Left cardiac atrium (tissue), 4 donors: ENCODE results near the gene FCRL2. TPM values are rescaled to one million over a fixed set of nuclear protein-coding genes. Genes with fewer than 3 reads are reported as not detected.

Experiments
- ATAC-seq, 2 donors: fragments of 200-7000 bp; cut with Tn5 transposase; one replicate each; pipeline ENCODE4 v1.9.1; 2020; ENCODE audit warnings: mild to moderate bottlenecking in 2 of 2, moderate library complexity in 2 of 2
- DNase-seq: peaks from one replicate; pipeline ENCODE4 v3.0.0-alpha.2; 2020
- intact Hi-C, 2 donors: fragments of 100-400 bp; cut with DNase I; formaldehyde crosslinking; loops; one replicate each; pipeline versions ENCODE4 v1.14.1 to v1.15.1; 2022 to 2023
- long read RNA-seq: library from polyadenylated mRNA; unstranded; transcript quantifications from one replicate; pipeline ENCODE4 v2.0.0, GENCODE V29; 2021
- total RNA-seq, 2 donors: library from RNA; stranded (reverse); fragmentation: NEBNext Ultra II Directional; extraction: Animal tissue kit (Norgen Biotek cat#: 25700); gene quantifications; one replicate each; pipeline ENCODE4 v1.2.1, GENCODE V29; 2021
- donor health status: DM: no; HTN: yes; CAD: no.
- donor health status: DM: no; HTN: yes; CAD: no; lungs with severe emphysema.
- donor health status: DM: yes; HTN: yes; CAD: no.
- donor health status: Dilated cardiomyopathy.

The FCRL2 gene
- total RNA-seq = not detected
- long read RNA-seq = 0 reads

DNA sequence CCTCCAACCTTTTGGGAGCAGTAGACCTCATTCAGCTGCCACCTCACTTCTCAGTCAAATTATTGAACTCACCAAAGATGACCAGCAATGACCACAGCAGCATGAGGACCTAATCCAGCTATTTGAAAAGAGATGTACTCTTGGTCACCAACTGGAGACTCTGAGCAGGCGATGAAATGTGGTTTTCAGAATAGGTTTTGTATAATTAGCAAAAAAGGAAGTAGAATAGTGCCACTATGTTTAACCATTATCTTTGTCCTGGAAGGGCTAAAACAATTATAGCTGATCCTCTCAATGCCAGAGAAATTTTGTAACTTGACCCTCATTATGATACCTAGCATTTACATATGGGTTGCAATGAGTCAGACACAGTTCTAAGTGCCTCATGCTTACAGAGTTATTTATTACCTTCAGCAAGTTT lies at the start of gene FCRL2:
FCRL2 (minus strand) TSS at position 162 of the 421 bp plus-strand sequence; CDS start at position 103, 59 bp downstream.
- intact Hi-C loops = no loop called here
- no peak for DNase-seq

GRCh38 chr1:157820299-157820698 lies 43.4 kb upstream of the FCRL2 start:
- intact Hi-C loops = no loop called here
- ATAC-seq (no peak), DNase-seq (no peak)

More for the DNA sequence above, at the start of gene FCRL2:
- ATAC-seq = no peak

- ATAC-seq (no peak), DNase-seq (no peak)
- intact Hi-C loops = no loop called here
Observed at GRCh38 chr1:157819896-157820295, 43.0 kb upstream of the FCRL2 start, which contains the start of gene FCRL1. TSS of gene FCRL1 (minus strand) at chr1:157820120. CDS start at chr1:157820037, 83 bp downstream.

DNA sequence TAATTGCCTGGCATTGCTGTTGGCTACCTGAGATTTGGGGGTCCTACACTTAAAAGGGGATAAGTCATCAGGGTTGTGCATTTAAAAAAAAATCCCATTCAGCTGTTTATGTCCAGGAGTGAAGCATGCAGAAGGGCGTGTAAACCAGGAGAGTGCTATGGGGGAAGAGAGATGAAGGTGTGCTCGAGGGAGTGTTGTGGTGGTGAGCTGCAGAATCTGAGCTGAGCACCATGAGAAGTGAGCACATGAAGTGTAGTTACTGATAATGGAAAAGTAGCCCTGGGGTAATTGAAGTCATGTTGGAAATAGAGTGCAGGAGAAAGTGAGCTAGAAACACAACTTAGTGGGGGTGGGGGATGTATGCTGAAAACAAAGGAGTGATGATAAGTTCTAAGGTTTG lies 42.3 kb upstream of the FCRL2 start:
- ATAC-seq = no peak
- DNase-seq = no peak
- intact Hi-C loops = no loop called here

DNA sequence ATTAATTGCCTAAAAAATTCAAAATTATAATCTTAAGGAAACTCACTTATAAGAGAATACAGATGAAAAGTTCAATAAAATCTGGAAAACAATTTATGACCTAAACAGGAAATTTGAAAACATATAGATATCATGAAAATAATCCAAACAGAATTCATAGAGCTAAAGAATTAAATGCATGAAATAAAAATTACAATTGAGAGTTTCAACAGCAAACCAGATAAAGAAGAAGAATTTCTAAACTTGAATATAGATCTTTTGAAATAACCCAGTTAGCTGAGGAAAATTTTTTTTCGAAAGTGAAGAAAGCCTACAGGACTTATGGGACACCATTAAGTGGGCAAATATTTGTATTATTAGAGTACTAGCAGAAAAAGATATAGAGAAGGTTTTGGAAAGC lies 36.3 kb upstream of the FCRL2 start:
- DNase-seq = no peak
- no peak for ATAC-seq
- intact Hi-C loops = no loop called here

- no peak for ATAC-seq
- no peak for DNase-seq
- intact Hi-C loops = no loop called here
Observed at GRCh38 chr1:157806431-157807149, 29.7 kb upstream of the FCRL2 start.

DNA sequence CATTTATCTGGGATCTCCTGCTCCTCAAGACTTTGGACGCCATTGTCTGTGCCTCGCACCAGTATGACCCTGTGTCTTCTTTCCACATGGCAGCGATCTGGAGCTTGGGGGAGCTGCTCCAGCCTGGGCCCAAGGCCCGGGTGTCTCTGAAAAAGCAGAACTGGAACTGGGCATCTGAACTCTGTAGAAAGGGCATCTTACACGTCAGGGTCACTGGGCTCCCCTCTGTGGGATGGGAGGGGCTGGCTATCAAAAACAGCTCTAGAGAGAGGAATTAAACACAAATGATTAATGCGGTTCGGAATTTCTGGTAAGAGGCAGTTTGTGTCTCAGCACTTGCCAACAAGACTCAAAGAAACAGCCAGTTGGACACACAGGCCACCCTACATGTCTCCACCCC lies 26.9 kb upstream of the FCRL2 start:
- no peak for DNase-seq
- ATAC-seq = no peak

GRCh38 chr1:157799996-157800395 lies 23.1 kb upstream of the FCRL2 start:
- intact Hi-C loops = no loop called here
- DNase-seq (no peak), ATAC-seq (no peak)

More for the DNA sequence above, 26.9 kb upstream of the FCRL2 start:
- intact Hi-C loops = no loop called here

DNA sequence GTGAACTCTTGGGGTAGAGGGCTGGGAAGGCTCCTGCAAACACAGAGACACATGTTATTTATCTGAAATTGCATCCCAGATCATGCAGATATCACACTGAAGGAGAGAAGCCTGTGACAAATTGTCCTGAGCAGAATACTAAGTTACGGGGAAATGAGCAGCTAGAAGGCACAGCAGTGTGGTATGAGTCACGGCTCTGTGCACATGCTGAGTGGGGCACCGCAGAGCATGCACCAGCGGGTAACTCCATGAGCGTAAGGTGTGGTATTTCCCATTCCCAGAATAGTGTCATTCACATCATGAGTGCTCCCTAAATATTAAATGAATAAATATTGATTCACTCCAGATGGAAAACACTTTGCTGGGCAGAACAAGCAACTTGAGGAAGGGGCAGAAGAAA lies 21.3 kb upstream of the FCRL2 start:
- ATAC-seq (no peak), DNase-seq (no peak)
- intact Hi-C loops = no loop called here

- intact Hi-C loops = no loop called here
- DNase-seq (no peak), ATAC-seq (no peak)
Observed at GRCh38 chr1:157785248-157785647, 8.3 kb upstream of the FCRL2 start.

DNA sequence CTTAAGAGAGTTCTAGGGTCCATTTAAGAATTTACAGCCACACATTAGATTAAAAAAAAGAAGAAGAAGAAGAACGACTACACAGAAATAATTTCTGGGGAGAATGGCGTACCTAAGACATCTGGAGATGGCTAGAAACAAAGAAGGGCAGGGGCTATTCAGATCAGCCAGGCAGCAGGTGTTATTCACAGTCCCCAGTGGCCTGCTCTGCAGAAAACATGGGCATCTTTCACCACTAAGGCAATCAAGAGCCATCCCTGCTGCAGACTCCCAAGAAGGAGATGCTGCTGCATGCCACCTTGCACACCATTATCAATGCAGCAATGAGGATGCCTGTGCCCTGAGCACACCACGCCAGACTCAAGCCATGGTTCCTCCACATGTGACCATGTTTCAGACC lies 7.9 kb upstream of the FCRL2 start:
- intact Hi-C loops = no loop called here
- DNase-seq = no peak
- ATAC-seq = no peak

GRCh38 chr1:157782931-157783330 lies 6.0 kb upstream of the FCRL2 start:
- intact Hi-C loops = no loop called here
- no peak for ATAC-seq

DNA sequence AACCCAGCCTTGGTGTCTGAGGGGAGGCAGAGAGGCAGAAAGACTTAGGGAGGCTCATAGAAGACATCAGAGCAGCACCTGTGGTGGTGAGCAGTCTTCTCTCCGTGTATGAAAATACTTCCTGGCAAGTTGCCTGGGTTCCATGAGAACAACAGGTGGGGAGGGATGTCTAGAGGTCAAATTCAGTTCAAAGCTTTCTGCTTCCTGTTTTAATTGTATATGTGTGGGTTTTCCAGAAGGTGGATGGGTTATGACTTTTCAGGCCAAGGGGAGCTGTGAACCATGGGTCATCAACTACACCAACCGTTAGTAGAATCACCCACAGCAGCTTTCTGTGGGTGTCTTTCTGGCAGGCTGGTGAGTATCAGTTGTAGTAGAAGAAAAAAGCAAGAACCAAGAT lies 4.1 kb upstream of the FCRL2 start:
- no peak for ATAC-seq
- intact Hi-C loops = no loop called here
- no peak for DNase-seq

More at GRCh38 chr1:157782931-157783330, 6.0 kb upstream of the FCRL2 start:
- DNase-seq = no peak

GRCh38 chr1:157775101-157775870 lies 1.6 kb downstream of the FCRL2 start:
- intact Hi-C loops = no loop called here

GRCh38 chr1:157774412-157774811 lies 2.5 kb downstream of the FCRL2 start:
- intact Hi-C loops = no loop called here
- ATAC-seq (no peak), DNase-seq (no peak)

More at GRCh38 chr1:157775101-157775870, 1.6 kb downstream of the FCRL2 start:
- ATAC-seq (no peak), DNase-seq (no peak)

GRCh38 chr1:157773493-157774350 lies 3.2 kb downstream of the FCRL2 start:
- DNase-seq (no peak), ATAC-seq (no peak)
- intact Hi-C loops = no loop called here

DNA sequence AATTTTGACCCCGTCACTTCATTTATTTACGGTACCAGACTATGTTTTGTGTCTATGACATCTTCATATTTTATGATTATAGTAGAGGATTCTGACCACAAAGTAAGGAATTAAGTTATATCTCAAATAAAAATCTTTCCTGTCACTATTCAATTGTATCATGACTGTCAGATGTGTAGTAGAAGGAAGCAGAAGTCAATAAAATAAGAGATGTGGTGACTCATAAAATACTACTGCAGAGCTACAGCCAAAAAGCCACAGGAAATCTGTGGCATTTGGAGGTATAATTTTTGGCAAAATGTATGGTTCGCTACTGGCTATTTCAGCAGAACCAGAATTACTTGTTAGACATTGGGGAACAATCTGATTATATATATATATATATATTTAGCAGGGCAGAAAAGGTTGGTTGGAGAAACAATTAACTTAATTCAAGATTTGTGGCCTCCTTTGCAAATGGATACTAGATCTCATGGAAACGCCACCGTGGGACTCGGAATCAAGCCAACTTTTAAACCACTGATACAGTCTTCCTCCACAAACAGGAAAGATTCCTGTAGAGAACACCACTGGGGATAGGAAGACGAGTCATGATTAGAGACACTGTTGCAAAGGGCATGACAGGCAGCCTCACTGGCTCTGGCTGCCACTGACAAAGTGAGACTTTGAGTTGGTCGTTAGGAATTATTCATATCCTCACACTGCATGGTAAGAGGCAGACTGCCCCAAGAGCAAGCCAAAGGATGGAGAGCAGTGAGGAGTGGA lies 5.1 kb downstream of the FCRL2 start:
- no peak for ATAC-seq
- intact Hi-C loops = no loop called here
- no peak for DNase-seq

DNA sequence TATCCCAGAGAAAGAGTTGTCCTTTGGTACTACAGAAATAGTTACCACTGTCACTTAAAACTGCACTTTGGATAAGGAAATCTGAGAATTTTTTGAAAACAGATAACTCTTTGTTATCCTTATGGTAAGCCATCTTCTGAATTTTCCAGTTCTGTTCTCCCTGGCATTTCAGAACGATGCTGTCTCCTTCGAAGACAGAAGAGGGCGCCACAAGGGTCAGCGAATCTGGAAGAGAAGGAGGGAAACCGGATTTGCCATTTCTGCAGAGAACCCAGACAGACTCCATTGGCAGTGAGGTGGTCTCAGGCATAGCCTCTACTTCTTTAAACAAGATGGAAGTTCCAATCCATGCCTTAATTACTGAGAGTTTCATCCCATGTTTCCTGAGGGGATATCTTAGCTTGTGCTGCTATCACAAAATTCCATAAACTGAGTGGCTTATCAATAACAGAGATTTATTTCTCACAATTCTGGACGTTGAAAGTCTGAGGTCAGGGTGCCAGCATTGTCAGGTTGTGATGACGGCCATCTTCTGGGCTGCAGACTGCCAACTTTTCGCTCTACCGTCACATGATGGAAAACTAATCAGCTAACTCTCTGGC lies 6.4 kb downstream of the FCRL2 start:
- ATAC-seq (no peak), DNase-seq (no peak)
- intact Hi-C loops = no loop called here
